Left lung (tissue), 10 donors: ENCODE results near the gene DUSP28. TPM values are rescaled to one million over a fixed set of nuclear protein-coding genes. Genes with fewer than 3 reads are reported as not detected.
A peak's percentile ranks its signal among the peaks of the same experiment; 100 is the strongest.

Experiments used
- ATAC-seq: fragments of 200-7000 bp; cut with Tn5 transposase; one replicate; pipeline ENCODE4 v1.9.1; 2020; ENCODE audit warnings: moderate library complexity
- DNase-seq, 4 donors: peaks; one replicate each; pipeline ENCODE4 v3.0.0-alpha.2; 2013 to 2020
- H3K27ac ChIP-seq, 2 donors: fragments of 200-600 bp; sonication (generic) in 1 of 2; one replicate each; pipeline versions ENCODE4 v1.5.0 to v1.8.0; 2020 to 2021
- H3K27me3 ChIP-seq, 2 donors: fragments of 200-600 bp; sonication (generic) in 1 of 2; one replicate each; pipeline versions ENCODE4 v1.5.0 to v1.8.0; 2020 to 2021
- H3K36me3 ChIP-seq, 2 donors: fragments of 200-600 bp; sonication (generic) in 1 of 2; one replicate each; pipeline versions ENCODE4 v1.5.0 to v1.8.0; 2020 to 2021
- H3K4me1 ChIP-seq, 2 donors: fragments of 200-600 bp; one replicate each; pipeline ENCODE4 v1.8.0; 2021
- H3K4me3 ChIP-seq, 2 donors: fragments of 200-600 bp; sonication (generic) in 1 of 2; one replicate each; pipeline versions ENCODE4 v1.5.0 to v1.8.0; 2020 to 2021; ENCODE audit warnings: mild to moderate bottlenecking in 1 of 2
- H3K9me3 ChIP-seq, 2 donors: fragments of 200-600 bp; sonication (generic) in 1 of 2; one replicate each; pipeline versions ENCODE4 v1.5.0 to v1.8.0; 2020 to 2021
- CTCF ChIP-seq, 2 donors: fragments of 200-600 bp; sonication (generic) in 1 of 2; IDR thresholded peaks; one replicate each; pipeline versions ENCODE4 v1.5.0 to v1.8.0; 2021; ENCODE audit warnings: antibody characterized with exemption in 2 of 2
- intact Hi-C, 2 donors: fragments of 100-400 bp; cut with DNase I; formaldehyde crosslinking; loops; one replicate each; pipeline versions ENCODE4 v1.11.2 to v1.14.2; 2022
- polyA plus RNA-seq, 6 donors: library from polyadenylated mRNA; unstranded; fragments of 120-200 nt; gene quantifications; one replicate each; pipeline ENCODE4 v1.2.1, GENCODE V29; 2013; ENCODE audit not compliant: insufficient read length in 6 of 6
- total RNA-seq, 2 donors: library from RNA; stranded (reverse); fragmentation: NEBNext Ultra II Directional; extraction: Animal tissue kit (Norgen Biotek cat#: 25700); gene quantifications; one replicate each; pipeline ENCODE4 v1.2.1, GENCODE V29; 2021
- donor health status: DM: no; HTN: yes; CAD: no.
- donor health status: DM: no; HTN: no; CAD: no.

The DUSP28 gene
- total and polyA plus RNA-seq, 8 donors: 2.4 to 7.6 (median 5.5) TPM

- no peak overlapping the region for H3K27ac ChIP-seq
- no peaks in the 10 kb centered on the region for H3K9me3 ChIP-seq
- no peak for TF ChIP-seq CTCF (IDR thresholded peaks at IDR 0.05)
- intact Hi-C loops: no loop called here
- no peak overlapping the region for H3K4me3 ChIP-seq
- peaks cover 0 to 1% of the 10 kb centered on the region in 2 donors for H3K4me1 ChIP-seq
- H3K36me3 ChIP-seq: peaks cover 0 to 95% of the 10 kb centered on the region in 2 donors
- DNase-seq: peak in 2 of 4 donors; percentile 24 to 72
- ATAC-seq: no peak
- no peaks in the 10 kb centered on the region for H3K27me3 ChIP-seq
These were observed 33.7 kb downstream of the DUSP28 start for GRCh38 chr2:240593703-240594451.

- H3K9me3 ChIP-seq: no peaks in the 10 kb centered on the region
- H3K4me3 ChIP-seq: no peak overlapping the region
- no peak overlapping the region for H3K27ac ChIP-seq
- H3K4me1 ChIP-seq: no peaks in the 10 kb centered on the region
- intact Hi-C loops: no loop called here
- H3K36me3 ChIP-seq: peaks cover 0 to 99% of the 10 kb centered on the region in 2 donors
- TF ChIP-seq CTCF (IDR thresholded peaks at IDR 0.05): no peak
- DNase-seq (peak in 2 of 4 donors; percentile 28 to 72), ATAC-seq (no peak)
- H3K27me3 ChIP-seq: no peaks in the 10 kb centered on the region
These were observed 34.6 kb downstream of the DUSP28 start for GRCh38 chr2:240594511-240595380.

GRCh38 chr2:240595381-240596079, 35.4 kb downstream of the DUSP28 start:
- no peak overlapping the region for H3K4me3 ChIP-seq
- peaks cover 0 to 98% of the 10 kb centered on the region in 2 donors for H3K36me3 ChIP-seq
- no peaks in the 10 kb centered on the region for H3K9me3 ChIP-seq
- no peaks in the 10 kb centered on the region for H3K27me3 ChIP-seq
- ATAC-seq (peak; percentile 34), DNase-seq (peak in 1 of 4 donors; percentile 28)
- TF ChIP-seq CTCF (IDR thresholded peaks at IDR 0.05): no peak
- intact Hi-C loops: no loop called here
- no peaks in the 10 kb centered on the region for H3K4me1 ChIP-seq
- H3K27ac ChIP-seq: no peak overlapping the region

DNA sequence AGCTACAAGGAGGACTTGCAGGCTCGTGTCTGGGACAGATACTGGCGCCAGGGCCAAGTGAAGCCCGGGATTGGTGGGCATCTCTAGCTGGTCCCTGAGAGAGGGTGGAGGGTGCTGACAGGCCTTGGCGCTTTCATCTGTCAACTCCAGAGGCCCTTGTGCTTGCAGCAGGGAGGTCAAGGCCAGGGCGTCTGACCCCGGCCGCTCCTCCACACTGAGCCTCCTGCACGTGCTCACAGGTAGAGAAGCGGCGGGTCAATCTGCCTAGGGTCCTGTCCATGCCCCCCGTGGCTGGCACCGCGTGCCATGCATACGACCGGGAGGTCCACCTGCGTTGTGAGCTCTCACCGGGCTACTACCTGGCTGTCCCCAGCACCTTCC, 35.9 kb downstream of the DUSP28 start:
- H3K27me3 ChIP-seq: no peaks in the 10 kb centered on the region
- no peaks in the 10 kb centered on the region for H3K4me1 ChIP-seq
- intact Hi-C loops: no loop called here
- H3K27ac ChIP-seq: no peak overlapping the region
- ATAC-seq (no peak), DNase-seq (peak in 2 of 4 donors; percentile 23 to 56)
- peaks cover 0 to 98% of the 10 kb centered on the region in 2 donors for H3K36me3 ChIP-seq
- no peak overlapping the region for H3K4me3 ChIP-seq
- TF ChIP-seq CTCF (IDR thresholded peaks at IDR 0.05): no peak
- no peaks in the 10 kb centered on the region for H3K9me3 ChIP-seq
